GM19463 (cell line): ENCODE results near the gene MYO18B.
A peak's percentile ranks its signal among the peaks of the same experiment; 100 is the strongest.

Source experiments
- ATAC-seq: cut with Tn5 transposase; IDR thresholded peaks from one replicate; pipeline ENCODE4 v1.9.1; 2021; ENCODE audit warnings: mild to moderate bottlenecking, moderate library complexity; ENCODE audit not compliant: unreplicated experiment

MYO18B gene

DNA sequence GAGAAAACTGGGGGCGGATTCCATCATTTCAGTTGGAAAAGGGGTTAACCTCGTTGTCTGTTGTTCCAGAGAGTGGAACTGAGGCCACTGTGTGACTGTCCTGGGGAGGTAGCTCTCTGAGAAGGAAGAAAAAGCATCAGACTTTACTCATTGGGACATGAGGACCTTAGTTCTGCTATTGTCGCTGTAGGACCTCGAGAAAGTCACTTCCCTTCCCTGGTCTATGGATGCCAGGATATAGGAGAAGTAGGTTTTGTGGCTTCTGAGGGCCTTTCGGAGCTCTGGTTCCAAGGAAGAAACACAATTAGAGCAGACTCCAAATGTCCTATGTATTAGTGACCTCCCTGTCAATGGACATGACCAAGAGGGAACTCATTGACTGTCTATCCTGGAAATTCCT, 6.2 kb downstream of the MYO18B start:
- ATAC-seq: no peak

- no peak for ATAC-seq
These were observed 6.7 kb downstream of the MYO18B start for GRCh38 chr22:25748704-25749103.

DNA sequence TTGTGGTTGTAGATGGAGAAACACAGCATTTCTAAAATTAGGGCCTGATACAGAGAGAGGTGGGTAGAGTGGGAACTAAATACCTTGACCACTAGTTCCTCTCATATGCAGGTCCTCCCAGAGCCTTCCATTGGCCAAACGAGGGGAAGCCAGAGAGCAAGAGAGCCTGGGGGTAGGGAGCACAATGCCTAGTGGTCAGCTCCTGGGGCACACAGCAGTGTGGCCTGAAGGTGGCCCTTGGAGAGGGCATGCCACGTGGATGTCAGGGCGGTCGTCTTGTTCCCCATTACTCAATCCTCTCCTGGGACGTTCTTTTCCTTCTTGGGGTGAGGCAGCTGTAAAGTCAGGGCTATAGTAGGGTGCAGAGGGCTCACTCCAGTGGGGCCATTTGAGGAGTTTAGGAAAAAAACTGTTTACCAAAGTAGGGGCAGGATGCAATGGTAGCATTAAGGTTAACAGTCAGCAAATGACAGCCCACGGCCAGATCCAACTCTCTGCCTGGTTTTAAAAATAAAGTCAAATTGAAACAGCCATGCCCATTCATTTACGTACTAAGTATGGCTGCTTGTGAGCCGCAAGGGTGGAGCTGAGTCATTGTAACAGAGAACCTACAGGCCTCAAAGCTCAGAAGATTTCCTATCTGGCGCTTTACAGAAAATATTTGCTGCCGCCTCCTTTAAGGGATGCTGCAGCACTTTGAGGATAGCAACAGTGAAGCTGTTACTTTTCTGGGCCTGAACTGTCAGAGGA, 7.6 kb downstream of the MYO18B start:
- peak; percentile 51 for ATAC-seq

GRCh38 chr22:25750569-25751173, 8.7 kb downstream of the MYO18B start:
- ATAC-seq: no peak

DNA sequence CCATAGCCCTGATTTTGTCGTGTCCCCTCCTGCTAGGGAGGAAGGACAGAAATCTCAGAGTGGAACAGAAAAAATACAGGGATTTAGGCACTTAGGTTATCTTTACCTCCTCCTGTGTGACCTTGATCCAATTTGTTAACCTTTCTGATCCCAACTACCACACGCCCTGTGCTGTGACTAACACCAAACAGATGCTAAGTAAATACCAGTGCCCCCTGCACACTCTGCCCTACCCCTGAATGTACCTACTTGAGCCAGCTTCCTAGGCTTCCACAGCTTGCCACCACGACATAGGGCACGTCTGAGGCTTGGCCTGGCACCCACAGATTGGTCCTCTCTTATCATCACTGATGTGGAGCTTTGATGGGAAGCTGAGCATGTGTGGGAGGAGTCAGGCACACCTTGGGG, 9.2 kb downstream of the MYO18B start:
- ATAC-seq: no peak

GRCh38 chr22:25752615-25753214, 10.7 kb downstream of the MYO18B start:
- ATAC-seq: no peak

GRCh38 chr22:25753252-25753651, 11.3 kb downstream of the MYO18B start:
- no peak for ATAC-seq

DNA sequence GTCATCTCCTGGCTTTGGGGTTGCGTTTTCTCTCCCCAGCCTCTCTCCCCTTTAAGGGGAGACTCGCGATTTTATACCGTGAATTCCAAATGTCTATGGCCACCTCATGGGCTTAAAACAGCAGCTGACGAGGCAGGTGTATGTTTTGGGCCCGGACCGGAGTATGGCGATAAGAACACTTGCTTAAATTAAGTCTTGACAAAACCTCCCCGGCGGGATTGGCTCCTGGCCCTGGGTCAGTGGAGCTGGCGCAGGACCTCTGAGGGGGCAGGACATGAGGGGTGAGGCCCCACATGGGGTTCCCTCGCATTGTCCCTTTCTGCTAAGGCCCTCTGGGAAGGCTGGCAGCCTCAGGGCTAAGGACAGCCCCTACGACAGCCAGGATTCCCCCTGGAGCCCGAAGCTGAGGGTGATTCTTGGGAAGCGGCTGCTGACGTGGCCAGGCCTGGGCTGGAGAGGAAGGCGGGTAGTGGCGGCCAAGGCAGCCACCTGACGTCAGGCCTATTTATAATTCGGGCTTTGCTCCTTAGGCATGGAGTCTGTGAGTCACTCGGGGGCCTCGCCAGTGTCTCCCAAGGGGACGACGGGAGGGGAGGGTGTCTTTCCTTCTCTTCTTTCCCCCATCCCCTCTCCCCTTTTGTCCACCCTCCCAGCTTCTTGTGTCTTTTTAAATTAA, 12.7 kb downstream of the MYO18B start:
- ATAC-seq: no peak

DNA sequence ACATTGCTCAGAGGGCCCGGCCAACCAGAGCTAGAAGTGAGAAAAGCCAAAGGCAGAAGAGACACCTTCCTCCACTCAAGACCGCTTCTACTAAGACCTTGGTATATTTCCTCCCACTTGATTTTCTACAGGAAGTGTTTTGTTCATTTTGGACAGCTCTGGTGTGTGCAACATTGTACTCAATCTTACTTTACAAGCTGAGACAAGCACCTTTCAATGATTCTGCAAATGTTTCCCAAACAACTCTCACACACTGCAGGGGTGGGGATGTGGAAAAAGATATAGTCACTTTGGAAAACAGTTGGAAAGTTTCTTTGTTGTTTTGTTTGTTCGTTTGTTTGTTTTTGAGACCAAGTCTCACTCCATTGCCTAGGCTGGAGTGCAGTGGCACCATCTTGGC, 15.7 kb downstream of the MYO18B start:
- ATAC-seq: no peak

DNA sequence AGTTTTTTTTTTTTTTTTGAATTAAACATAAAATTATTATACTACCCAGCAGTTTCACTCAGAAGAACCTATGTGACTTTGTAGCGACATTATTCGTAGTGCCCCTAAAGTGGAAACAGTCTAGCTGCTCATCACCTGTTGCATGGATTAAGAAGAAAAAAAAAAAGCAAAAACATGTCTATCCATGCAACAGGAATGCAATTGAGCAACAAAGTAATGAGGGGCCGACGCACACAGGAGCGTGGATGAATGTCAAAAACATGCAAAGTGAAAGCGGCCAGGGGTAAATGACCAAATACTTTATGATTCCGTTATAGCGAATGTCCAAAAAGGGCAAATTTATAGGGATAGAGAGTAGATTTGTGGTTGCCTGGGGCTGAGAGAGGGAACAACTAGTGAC, 16.3 kb downstream of the MYO18B start:
- ATAC-seq: no peak

DNA sequence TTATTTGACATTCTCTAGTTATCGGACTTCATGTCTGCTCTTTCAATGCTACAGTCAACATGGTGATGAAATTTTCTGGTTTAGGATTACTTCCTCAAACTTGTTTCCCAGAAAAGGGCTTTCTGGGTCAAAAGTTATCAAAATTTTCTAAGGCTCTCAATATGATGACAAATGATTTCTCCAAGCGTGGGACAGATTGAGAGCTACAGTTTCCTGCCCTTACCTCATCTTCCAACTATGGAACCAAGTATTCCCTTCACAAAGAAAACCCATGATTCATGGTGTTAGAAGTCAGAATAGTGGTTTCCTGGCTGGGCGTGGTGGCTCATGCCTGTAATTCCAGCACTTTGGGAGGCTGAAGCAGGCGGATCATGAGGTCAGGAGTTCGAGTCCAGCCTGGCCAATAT, 17.8 kb downstream of the MYO18B start:
- ATAC-seq: no peak

- ATAC-seq: no peak
These were observed 18.3 kb downstream of the MYO18B start for GRCh38 chr22:25760294-25760693.

DNA sequence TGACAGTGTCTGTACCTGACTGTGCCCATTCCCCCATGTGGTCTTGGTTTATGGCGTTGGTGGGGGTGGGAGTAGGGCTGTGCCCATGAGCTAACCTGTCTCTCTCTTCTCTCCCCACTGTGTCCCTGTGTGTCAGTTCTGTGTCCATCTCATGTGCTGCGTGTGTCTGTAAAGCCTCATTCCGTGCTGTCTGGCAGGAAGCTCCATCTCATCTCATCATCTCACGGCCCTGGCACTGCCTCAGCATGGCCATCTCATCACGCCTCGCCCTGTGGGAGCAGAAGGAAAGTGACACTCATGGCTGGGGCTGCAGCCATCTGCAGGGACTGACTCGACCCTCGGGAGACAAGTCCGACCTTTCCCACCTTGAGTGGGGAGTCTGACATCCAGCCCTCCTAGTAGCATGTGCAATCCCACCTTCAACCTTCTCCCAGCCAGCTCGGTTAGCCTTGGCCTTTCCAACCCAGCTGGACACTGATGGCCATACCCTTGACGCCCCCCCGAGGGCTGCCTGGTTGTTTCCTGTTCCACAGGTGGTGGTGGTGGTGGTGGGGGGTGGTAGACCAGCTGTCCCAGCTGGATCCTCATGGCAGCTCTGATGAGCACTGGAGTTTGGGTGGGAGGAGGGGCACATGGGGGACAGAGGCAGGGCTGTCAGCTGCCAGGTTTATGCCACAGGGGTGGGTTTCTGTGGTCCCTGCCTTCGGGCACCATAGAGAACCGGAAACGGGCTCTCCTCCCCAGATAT, 19.0 kb downstream of the MYO18B start:
- ATAC-seq: no peak

DNA sequence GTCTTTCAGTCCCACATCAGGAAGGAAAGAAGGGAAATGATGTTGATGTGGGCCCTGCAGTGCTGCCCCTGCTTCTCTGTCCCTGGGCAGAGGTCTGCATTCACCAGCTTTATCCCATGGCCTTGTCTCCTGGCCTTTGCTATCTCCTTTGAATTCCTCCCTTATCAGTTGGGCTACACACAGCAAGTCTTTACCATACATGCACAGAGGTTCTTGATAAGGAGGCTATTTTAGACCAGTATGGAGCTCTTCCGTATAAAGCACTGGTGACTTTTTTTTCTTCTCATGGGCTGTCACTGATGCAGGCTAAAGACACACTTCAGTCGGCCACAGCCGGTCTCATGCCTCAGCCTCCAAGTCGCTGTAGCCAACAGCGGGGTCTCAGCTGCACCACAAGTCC, 20.2 kb downstream of the MYO18B start:
- no peak for ATAC-seq

DNA sequence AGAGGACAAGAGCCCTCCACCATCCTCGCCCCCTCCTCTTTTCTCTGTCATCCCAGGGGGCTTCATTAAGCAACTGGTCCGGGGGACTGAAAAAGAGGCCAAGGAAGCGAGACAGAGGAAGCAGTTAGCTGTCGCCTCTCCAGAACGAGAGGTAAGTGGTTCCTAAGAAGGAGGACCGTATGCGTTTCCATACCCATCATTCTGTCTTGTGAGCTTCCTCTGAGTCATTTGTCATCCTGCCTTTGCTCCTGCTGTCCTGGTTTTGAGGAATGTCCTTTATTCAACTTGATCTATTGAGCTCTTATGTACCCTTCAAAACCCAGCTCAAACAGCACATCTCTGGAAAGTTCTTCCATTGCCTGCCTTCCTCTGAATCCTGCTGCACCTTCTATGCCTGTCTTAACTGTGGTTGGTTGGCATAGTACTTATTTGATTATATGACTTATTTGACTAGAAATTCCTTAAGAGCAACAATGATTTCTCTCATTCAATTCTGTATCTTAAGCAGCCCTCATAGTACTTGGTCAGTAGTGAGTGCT, 21.3 kb downstream of the MYO18B start:
- no peak for ATAC-seq

- ATAC-seq: no peak
These were observed 22.5 kb downstream of the MYO18B start for GRCh38 chr22:25764270-25765015.

- ATAC-seq: no peak
These were observed 23.0 kb downstream of the MYO18B start for GRCh38 chr22:25765016-25765367.

DNA sequence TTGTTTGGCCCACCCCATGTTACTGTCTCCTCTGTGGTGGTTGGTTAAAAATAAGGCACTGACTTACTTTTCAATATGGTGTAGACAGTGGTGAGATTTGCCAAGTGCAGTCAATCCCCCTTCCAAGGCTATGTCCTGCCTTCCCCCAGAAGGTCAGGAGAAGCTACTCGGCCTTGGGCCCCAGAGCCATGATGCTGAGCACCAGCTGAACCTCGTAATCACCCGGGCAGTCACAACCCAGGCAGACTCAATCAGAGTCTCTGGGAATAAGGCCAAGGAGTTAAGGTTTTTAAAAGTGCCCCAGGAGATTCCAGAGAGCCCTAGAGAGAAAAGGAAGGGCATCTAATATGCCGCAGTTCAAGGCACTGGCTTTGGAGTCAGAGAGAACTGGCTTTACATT, 23.8 kb downstream of the MYO18B start:
- ATAC-seq: no peak

DNA sequence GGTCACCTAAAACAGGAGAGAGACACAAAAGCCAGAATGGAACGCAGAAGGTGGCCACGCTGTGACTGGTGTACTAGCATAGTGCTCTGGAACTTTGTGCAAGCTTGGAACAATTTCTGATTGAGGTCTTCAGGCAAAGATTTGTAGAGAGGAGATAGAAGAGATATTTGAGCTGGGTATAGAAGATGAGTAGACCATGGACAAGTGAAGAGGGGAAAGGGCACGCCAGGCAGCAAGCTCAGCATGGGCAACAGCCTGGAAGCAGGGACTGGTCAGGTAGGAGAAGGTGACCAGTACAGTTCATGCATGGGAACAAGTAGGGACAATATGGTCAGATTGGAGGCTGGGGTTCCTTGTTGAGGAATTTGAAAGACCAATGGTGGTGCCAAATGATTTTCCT, 24.4 kb downstream of the MYO18B start:
- no peak for ATAC-seq

DNA sequence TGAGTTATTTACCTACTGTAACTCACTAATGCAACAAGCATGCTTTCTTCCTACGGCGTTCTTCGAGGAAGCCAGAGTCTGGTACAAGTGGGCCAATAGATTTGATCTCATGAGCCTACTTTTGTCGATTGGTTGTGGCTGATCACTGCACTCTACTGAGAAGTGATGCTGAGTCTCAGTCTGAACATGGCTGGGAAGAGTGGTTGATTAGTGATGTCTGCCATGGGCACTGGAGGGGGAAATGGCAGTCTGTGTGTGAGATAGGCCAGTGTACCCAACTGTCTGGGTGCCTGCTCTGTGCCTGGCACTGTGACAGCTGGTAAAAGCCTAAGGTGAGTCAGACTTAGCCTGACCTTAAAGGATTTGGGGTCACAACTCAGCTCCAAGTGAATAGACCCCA, 28.3 kb downstream of the MYO18B start:
- no peak for ATAC-seq
